ENCODE measurements around the gene USP13.
"Not testable (repeated sequence)": the region's sequence is repeated elsewhere in the genome, so short reads cannot be mapped to it uniquely, and the experiment has no call there.

USP13 gene

DNA sequence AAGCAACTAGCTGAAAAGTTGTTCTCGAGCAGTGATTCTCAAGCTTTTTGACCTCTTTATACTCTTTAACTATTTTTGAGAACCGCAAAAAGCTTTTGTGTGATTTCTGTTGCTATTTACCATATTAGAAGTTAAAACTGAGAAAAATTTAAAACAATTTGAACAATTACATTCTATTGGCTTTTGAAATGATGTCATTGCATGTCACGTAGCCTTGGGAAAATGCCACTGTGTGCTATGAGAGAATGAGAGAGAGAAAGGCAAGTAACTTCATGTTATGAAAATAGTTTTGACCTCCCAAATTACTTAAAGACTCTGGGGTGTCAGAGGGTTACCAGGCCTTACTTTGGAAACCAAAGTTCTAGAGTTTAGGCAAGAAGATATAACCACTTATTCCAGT, 8.0 kb downstream of the USP13 start:
- no peak for DNase-seq

DNA sequence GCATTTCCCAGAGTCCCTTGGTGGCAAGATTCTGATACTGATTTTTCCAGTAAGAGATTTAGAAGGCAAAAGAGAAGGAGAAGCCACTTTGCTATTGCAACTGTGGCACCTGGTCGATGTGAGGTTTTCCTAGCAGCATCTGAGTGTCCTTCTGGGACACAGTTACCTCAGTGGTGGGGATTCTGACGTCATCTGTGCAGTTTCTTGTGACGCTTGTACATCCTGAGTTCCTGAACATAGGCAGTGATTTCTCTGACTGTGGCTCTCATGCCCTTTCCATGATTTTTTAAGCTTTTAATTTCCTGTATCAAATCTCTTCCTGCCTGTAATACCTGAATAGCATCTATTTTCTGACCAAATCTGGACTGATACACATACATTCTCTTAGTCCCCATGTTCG, 8.9 kb downstream of the USP13 start:
- DNase-seq: no peak

- DNase-seq: no peak
These were observed 10.3 kb downstream of the USP13 start for GRCh38 chr3:179663093-179663492.

- no peak for DNase-seq
These were observed 13.2 kb downstream of the USP13 start for GRCh38 chr3:179666030-179666429.

DNA sequence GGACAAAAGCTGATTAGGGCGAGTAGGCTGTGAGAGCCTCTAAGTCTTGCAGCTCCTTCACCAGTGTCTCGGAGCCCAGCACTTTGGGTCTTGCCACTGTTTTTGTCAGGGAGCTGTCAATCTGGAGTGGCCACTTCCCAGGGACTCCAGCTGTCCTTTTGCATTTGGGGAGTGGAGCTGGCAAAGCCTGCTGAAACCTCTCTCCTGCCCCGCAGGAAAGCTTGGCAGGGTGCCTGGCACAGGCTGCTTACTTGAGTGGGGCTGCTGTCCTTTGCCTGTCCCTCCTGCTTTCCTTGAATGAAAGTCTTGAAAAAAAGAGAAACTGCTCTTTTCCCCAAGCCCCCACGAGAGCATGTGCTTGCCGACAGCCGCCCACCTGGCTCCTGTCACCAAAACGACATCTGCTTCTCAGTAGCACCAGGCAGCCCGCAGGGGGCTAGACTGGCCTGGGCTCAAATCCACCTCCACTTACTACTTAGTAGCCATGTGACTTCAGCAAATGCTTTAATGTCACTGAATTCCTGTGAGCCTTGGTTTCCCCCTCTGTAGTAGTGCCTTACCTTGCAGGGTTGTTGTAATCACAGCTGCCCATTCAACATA, 13.7 kb downstream of the USP13 start:
- DNase-seq: no peak

GRCh38 chr3:179668429-179668828, 15.6 kb downstream of the USP13 start:
- DNase-seq: no peak

DNA sequence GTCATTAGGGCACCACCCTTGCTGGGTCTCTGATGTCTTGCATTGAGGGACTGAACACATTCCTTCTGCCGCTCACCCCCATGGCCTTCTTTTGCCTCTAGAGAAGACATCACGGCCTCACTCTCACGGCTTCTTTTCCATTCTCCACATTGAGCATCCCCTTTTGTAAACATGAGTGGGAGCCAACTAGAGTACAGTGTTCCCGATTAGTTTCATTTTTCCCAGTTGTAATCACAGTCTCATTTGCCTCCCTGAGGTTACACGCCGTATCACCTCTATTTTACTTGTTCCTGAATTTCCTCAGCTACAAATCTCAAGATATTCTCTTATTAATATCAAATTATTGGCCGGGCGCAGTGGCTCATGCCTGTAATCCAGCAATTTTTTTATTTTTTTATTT, 17.5 kb downstream of the USP13 start:
- DNase-seq: no peak

DNA sequence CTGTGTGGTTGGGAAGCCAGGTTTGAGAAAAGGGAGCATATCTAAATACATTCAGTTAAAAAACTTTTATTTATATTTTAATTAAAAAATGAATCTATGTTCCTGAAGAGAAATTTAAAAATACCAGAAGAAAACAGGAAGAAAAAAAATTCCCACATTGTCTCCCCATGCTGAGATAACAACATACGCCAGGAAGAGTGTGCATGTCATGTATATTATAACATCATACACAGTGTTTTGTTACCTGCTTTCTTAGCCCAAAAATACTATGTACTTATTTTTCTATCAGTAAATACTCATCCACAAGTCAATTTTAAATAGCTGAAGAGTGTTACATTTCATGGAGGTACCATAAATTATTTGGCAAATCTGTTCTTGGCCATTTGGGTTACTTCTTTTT, 18.5 kb downstream of the USP13 start:
- no peak for DNase-seq

DNA sequence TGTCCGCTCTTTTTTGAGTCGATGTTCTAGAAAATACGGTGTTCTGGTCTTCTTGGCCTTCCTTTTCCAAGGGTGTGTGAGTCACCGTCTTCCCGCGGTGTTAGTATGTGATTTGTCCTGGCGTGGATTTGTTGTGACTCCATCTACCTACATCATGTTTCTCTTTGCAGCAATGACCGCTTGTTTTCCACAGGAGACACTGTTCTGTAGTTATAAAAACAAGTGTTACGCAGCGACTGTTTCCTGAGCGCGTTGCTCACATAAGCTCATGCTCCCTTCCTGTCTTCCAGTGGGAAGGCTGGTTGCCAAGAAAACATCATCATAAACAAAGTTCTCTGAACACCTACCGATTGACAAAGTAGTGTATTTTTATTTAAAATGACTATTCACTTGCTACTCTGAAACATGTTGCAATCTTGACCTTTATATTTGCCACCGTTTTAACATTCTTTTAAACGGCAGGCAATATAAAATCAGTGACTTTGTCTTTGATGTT, 19.0 kb downstream of the USP13 start:
- no peak for DNase-seq

- DNase-seq: no peak
These were observed 20.1 kb downstream of the USP13 start for GRCh38 chr3:179672918-179673317.

- no peak for DNase-seq
These were observed 20.7 kb downstream of the USP13 start for GRCh38 chr3:179673523-179673922.

- no peak for DNase-seq
These were observed 23.2 kb downstream of the USP13 start for GRCh38 chr3:179676081-179676480.

DNA sequence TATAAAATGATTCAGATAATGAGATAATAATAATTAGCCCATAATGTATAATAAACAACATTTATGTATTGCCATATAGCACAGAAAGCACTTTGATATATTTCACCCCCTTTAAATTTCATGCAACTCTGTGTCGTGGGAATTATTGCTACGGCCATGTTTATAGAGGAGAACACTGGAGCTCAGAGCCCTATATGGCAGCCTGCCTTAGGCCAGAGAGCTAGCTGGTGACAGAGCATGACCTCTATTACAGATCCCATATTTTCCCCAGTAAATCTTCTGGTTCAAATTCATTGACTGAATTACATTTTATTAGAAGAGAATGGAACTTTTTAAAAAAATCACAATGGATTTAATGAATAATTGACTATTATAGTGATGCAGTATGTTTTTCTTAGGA, 25.0 kb downstream of the USP13 start:
- DNase-seq: no peak

DNA sequence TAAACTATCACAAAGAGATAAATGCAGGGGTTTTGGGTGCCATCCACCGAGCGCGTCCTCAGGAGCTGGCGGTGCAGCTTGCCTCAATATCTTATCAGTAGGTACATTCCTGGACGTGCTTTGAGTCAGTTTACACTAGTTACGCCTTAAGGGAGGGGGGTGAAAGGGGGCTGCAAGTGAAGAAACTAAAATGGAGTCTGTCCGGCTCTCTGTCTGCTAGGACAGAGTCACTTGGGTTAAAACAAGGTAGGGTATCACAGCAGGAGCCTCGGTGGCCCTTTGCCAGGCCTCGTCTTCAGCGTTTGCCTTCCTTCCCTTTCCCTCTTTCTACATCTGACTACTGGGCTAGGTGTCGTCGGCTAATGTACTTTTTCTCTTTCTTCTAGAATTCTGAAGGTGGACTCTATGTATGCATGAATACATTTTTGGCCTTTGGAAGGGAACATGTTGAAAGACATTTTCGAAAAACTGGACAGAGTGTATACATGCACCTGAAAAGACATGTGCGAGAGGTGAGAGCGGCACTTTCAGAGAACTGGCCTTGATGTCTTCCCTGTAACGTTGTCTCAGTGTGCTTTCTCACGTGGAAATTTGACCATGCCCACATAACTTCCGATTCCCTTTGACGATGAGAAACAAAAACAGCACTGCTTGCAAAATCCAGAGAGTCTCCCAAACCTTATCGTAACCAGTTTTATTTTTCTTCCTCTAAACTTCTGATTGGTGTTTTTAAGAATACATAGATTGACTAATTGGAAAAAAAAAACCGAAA, 28.8 kb downstream of the USP13 start:
- no peak for DNase-seq

DNA sequence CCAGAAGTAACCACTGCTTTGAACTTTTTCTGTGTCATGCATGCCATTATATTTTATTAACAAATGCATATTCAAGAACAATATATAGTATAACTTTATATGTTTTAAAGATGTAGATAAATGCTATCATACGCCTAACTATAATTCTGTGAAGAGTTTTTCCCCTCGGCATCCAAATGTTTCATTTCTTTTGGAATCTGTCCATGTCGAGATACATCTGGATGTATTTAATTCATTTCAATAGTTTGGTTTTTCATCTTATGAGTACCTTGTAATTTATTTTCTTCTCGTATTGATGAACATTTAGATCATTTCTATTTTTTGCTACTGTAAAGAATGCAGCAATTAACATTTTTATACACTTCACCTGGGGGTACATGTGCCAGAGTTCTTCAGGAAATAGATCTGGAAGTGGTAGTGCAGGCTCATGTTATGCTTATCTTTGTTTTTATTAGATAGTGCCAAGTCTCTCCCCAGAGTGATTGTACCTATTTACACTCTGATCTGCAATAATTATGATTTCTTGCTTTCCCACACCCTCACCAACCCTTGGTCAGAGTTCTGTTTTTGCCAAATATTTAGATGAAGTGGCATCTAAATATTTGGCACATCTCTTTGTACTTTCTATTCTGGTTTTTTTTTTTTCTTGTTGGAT, 29.7 kb downstream of the USP13 start:
- no peak for DNase-seq

GRCh38 chr3:179683286-179683685, 30.4 kb downstream of the USP13 start:
- not testable (repeated sequence) for DNase-seq

GRCh38 chr3:179687967-179688535, 35.2 kb downstream of the USP13 start:
- no peak for DNase-seq

GRCh38 chr3:179688850-179689249, 36.0 kb downstream of the USP13 start:
- no peak for DNase-seq

GRCh38 chr3:179694731-179695130, 41.9 kb downstream of the USP13 start:
- DNase-seq: no peak

GRCh38 chr3:179695672-179696313, 43.0 kb downstream of the USP13 start:
- DNase-seq: no peak

DNA sequence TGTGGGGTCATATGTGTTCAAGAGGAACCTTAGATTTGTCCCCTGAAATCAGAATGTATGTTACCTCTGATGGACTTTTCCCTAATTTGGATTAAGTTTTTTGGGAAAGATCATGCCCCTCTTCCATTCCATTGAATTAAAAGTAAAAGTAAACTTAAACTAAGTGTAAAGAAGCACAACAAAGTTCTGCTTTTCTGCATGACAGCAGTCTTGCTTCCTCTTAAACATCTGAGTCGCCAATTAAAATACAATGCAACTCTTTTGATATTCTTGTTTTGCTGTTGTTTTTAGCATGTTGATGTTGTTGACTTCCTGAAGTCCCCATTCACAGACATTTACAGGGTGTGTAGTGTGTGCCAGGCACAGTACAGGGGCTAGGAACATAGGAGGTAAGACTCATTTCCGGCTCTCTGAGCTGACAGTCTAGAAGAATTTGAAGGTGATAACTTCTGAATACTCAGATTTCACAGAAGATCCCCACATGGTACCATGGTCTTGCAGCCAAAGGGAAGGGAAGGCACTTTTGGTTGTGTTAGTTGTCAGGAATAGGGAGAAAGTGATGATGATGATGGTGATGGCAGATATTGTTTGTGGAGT, 45.0 kb downstream of the USP13 start:
- DNase-seq: no peak

GRCh38 chr3:179700716-179701115, 47.9 kb downstream of the USP13 start:
- no peak for DNase-seq

Data from stimulated activated CD4-positive, alpha-beta T cell treated with anti-CD3 and anti-CD28 coated beads, Interleukin-4, amount 100 ng/mL, for 24 hours (primary cell).